ENCODE data around the gene ILF3.

ILF3 gene

GRCh38 chr19:10712754-10713153, 58.6 kb downstream of the ILF3 start:
- Histone ChIP-seq H3K36me3 (ENCODE audit: control insufficient read depth, insufficient read depth, low read length) (no peaks in the 10 kb centered on the region), H3K4me3 (ENCODE audit: insufficient read depth, low read depth, low read length) (no peak overlapping the region), H3K27me3 (ENCODE audit: control insufficient read depth, insufficient read depth, low read length, poor library complexity, severe bottlenecking) (no peaks in the 10 kb centered on the region), H3K27ac (ENCODE audit: insufficient read depth, low read depth, low read length, poor library complexity, severe bottlenecking) (no peak overlapping the region), H3K4me1 (ENCODE audit: control insufficient read depth, insufficient read depth, low read length) (no peaks in the 10 kb centered on the region), H3K9me3 (ENCODE audit: control insufficient read depth, low read length) (no peaks in the 10 kb centered on the region)
- WGBS, 2 experiments = 96 to 97% methylated on average over 23 of the region's 23 CpGs

GRCh38 chr19:10713317-10713716, 59.2 kb downstream of the ILF3 start:
- no peaks in the 10 kb centered on the region for H3K4me1 ChIP-seq (ENCODE audit: control insufficient read depth, insufficient read depth, low read length)
- H3K27me3 ChIP-seq (ENCODE audit: control insufficient read depth, insufficient read depth, low read length, poor library complexity, severe bottlenecking) = no peaks in the 10 kb centered on the region
- H3K27ac ChIP-seq (ENCODE audit: insufficient read depth, low read depth, low read length, poor library complexity, severe bottlenecking) = no peak overlapping the region
- no peaks in the 10 kb centered on the region for H3K9me3 ChIP-seq (ENCODE audit: control insufficient read depth, low read length)
- WGBS, 2 experiments = 94% methylated on average over 5 of the region's 5 CpGs
- H3K36me3 ChIP-seq (ENCODE audit: control insufficient read depth, insufficient read depth, low read length) = no peaks in the 10 kb centered on the region
- H3K4me3 ChIP-seq (ENCODE audit: insufficient read depth, low read depth, low read length) = no peak overlapping the region

GRCh38 chr19:10717054-10717355, 62.9 kb downstream of the ILF3 start:
- Histone ChIP-seq H3K4me3 (ENCODE audit: insufficient read depth, low read depth, low read length) (no peak overlapping the region), H3K27ac (ENCODE audit: insufficient read depth, low read depth, low read length, poor library complexity, severe bottlenecking) (no peak overlapping the region)
- WGBS, 2 experiments = 47 to 49% methylated on average over 12 of the region's 12 CpGs

DNA sequence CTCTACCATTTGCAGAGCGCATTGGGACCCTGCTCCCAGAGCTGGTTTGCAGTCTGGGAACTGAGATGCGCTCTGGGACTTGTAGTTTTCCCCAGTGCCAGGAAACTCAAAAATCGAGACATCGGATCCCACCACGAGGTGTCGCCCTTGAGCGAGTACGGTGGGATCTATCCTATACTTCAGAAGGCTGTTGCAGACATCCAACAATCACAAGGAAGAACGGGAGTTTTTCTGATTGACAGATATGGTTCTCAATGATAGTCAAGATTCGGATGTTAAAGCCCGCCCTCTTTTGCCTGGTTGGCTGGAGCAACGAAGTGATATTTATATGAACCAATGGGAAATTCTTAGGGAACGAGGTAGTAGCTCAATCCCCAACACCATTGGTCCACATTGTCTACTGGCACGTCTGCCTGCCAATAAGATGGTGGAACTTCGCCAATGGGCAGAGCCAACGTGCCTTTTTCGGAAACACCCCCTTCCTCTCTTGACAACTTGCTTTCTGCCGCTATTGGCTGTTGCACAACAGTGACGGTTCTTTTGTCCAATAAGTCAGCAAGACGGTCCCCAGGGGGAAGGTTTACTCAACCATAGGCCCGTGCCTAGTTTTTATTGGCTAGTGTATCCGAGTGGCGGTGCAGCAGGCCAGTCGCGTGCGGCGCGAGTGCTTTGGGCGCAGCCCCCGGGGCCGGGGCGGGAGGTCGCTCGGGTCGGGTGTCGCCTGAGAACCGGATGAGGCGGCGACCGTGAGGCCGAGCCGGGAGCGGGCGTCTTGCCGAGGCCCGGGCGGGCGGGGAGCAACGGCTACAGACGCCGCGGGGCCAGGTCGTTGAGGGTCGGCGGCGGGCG, 63.4 kb downstream of the ILF3 start, which contains the start of gene DNM2:
DNM2 (plus strand) TSS at position 724 of the 849 bp plus-strand sequence. CDS start 164 bp downstream, outside the sequence.
- Histone ChIP-seq H3K27ac (ENCODE audit: insufficient read depth, low read depth, low read length, poor library complexity, severe bottlenecking) (peak within 1 kb of the TSS; percentile 17), H3K27me3 (ENCODE audit: control insufficient read depth, insufficient read depth, low read length, poor library complexity, severe bottlenecking) (no peaks in the 10 kb centered on the region), H3K4me3 (ENCODE audit: insufficient read depth, low read depth, low read length) (peak within 1 kb of the TSS; percentile 77), H3K9me3 (ENCODE audit: control insufficient read depth, low read length) (no peaks in the 10 kb centered on the region), H3K36me3 (ENCODE audit: control insufficient read depth, insufficient read depth, low read length) (no peaks in the 10 kb centered on the region), H3K4me1 (ENCODE audit: control insufficient read depth, insufficient read depth, low read length) (peaks cover 8% of the 10 kb centered on the region)
- WGBS, 2 experiments = 1% methylated on average over 57 of the region's 57 CpGs

More at GRCh38 chr19:10717054-10717355, 62.9 kb downstream of the ILF3 start:
- Histone ChIP-seq H3K36me3 (ENCODE audit: control insufficient read depth, insufficient read depth, low read length) (no peaks in the 10 kb centered on the region), H3K27me3 (ENCODE audit: control insufficient read depth, insufficient read depth, low read length, poor library complexity, severe bottlenecking) (no peaks in the 10 kb centered on the region), H3K9me3 (ENCODE audit: control insufficient read depth, low read length) (no peaks in the 10 kb centered on the region), H3K4me1 (ENCODE audit: control insufficient read depth, insufficient read depth, low read length) (peaks cover 8% of the 10 kb centered on the region)

GRCh38 chr19:10718205-10719196, 64.4 kb downstream of the ILF3 start:
- 3% methylated on average over 70 of the region's 70 CpGs for WGBS, 2 experiments
- Histone ChIP-seq H3K4me3 (ENCODE audit: insufficient read depth, low read depth, low read length) (peak overlapping the region; percentile 77), H3K9me3 (ENCODE audit: control insufficient read depth, low read length) (no peaks in the 10 kb centered on the region), H3K36me3 (ENCODE audit: control insufficient read depth, insufficient read depth, low read length) (no peaks in the 10 kb centered on the region), H3K27me3 (ENCODE audit: control insufficient read depth, insufficient read depth, low read length, poor library complexity, severe bottlenecking) (no peaks in the 10 kb centered on the region), H3K4me1 (ENCODE audit: control insufficient read depth, insufficient read depth, low read length) (peaks cover 8% of the 10 kb centered on the region), H3K27ac (ENCODE audit: insufficient read depth, low read depth, low read length, poor library complexity, severe bottlenecking) (peak overlapping the region; percentile 17)

GRCh38 chr19:10719466-10719961, 65.4 kb downstream of the ILF3 start:
- H3K9me3 ChIP-seq (ENCODE audit: control insufficient read depth, low read length) = no peaks in the 10 kb centered on the region
- H3K4me3 ChIP-seq (ENCODE audit: insufficient read depth, low read depth, low read length) = peak overlapping the region; percentile 77
- H3K36me3 ChIP-seq (ENCODE audit: control insufficient read depth, insufficient read depth, low read length) = no peaks in the 10 kb centered on the region
- 85 to 93% methylated on average over 5 of the region's 5 CpGs for WGBS, 2 experiments
- H3K4me1 ChIP-seq (ENCODE audit: control insufficient read depth, insufficient read depth, low read length) = peaks cover 8% of the 10 kb centered on the region
- no peaks in the 10 kb centered on the region for H3K27me3 ChIP-seq (ENCODE audit: control insufficient read depth, insufficient read depth, low read length, poor library complexity, severe bottlenecking)
- no peak overlapping the region for H3K27ac ChIP-seq (ENCODE audit: insufficient read depth, low read depth, low read length, poor library complexity, severe bottlenecking)

- no peaks in the 10 kb centered on the region for H3K27me3 ChIP-seq (ENCODE audit: control insufficient read depth, insufficient read depth, low read length, poor library complexity, severe bottlenecking)
- H3K4me1 ChIP-seq (ENCODE audit: control insufficient read depth, insufficient read depth, low read length) = peaks cover 8% of the 10 kb centered on the region
- WGBS, 2 experiments = 96 to 98% methylated on average over 6 of the region's 6 CpGs
- no peak overlapping the region for H3K27ac ChIP-seq (ENCODE audit: insufficient read depth, low read depth, low read length, poor library complexity, severe bottlenecking)
- H3K4me3 ChIP-seq (ENCODE audit: insufficient read depth, low read depth, low read length) = no peak overlapping the region
- H3K9me3 ChIP-seq (ENCODE audit: control insufficient read depth, low read length) = no peaks in the 10 kb centered on the region
- no peaks in the 10 kb centered on the region for H3K36me3 ChIP-seq (ENCODE audit: control insufficient read depth, insufficient read depth, low read length)
Measured at GRCh38 chr19:10720607-10721125, 66.5 kb downstream of the ILF3 start.

DNA sequence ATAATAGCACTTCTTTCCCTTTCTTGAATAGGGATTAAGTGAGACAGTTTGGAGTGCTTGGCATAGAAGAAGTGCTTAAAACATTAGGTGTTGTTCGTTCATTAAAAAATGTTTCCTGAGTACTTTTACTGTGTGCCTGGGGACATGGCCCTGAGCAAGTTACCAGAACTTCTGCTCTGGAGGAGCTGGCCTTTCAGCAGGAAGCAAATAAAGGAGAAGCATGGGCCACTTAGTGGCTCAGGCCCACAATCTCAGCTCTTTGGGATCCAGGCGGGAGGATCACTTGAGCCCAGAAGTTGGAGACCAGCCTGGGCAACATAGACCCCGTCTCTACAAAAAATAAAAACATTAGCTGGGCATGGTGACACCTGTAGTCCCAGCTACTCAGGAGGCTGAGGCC, 69.4 kb downstream of the ILF3 start:
- no peaks in the 10 kb centered on the region for H3K9me3 ChIP-seq (ENCODE audit: control insufficient read depth, low read length)
- peaks cover 8% of the 10 kb centered on the region for H3K4me1 ChIP-seq (ENCODE audit: control insufficient read depth, insufficient read depth, low read length)
- no peak overlapping the region for H3K4me3 ChIP-seq (ENCODE audit: insufficient read depth, low read depth, low read length)
- H3K27me3 ChIP-seq (ENCODE audit: control insufficient read depth, insufficient read depth, low read length, poor library complexity, severe bottlenecking) = no peaks in the 10 kb centered on the region
- no peak overlapping the region for H3K27ac ChIP-seq (ENCODE audit: insufficient read depth, low read depth, low read length, poor library complexity, severe bottlenecking)
- 95 to 96% methylated on average over 3 of the region's 3 CpGs for WGBS, 2 experiments
- no peaks in the 10 kb centered on the region for H3K36me3 ChIP-seq (ENCODE audit: control insufficient read depth, insufficient read depth, low read length)

DNA sequence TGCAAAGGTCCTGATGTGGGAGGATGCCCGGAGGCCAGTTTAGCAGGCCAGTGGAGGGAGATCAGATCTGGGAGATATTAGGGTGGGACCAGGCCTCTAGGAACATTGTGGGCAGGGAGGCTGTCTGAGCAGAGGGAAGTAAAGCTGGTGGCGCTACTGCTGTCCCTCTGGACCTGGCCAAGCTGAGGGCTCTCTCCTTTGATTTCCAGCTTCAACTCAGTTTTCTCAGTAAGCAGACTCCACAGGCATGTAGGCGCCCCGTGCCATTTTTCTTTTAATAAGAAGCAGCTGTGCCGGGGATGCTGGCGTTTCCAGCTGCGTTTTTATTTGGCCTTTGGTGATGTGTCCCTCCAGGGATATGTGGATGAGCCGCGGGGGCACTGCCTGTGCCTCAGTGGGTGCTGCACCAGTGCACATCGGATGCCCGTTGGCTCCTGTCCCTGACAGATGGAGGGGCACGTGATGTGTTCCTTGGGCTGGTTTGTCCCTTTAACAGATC, 70.5 kb downstream of the ILF3 start:
- Histone ChIP-seq H3K27me3 (ENCODE audit: control insufficient read depth, insufficient read depth, low read length, poor library complexity, severe bottlenecking) (no peaks in the 10 kb centered on the region), H3K4me3 (ENCODE audit: insufficient read depth, low read depth, low read length) (no peak overlapping the region), H3K27ac (ENCODE audit: insufficient read depth, low read depth, low read length, poor library complexity, severe bottlenecking) (no peak overlapping the region), H3K4me1 (ENCODE audit: control insufficient read depth, insufficient read depth, low read length) (peaks cover 2% of the 10 kb centered on the region), H3K36me3 (ENCODE audit: control insufficient read depth, insufficient read depth, low read length) (no peaks in the 10 kb centered on the region), H3K9me3 (ENCODE audit: control insufficient read depth, low read length) (no peaks in the 10 kb centered on the region)
- 95 to 98% methylated on average over 12 of the region's 12 CpGs for WGBS, 2 experiments

Measured in ectodermal cell (in vitro differentiated cells).